PC-3 (cell line): Measurements from ENCODE around the gene COG8.

Experiments
- EZH2phosphoT487 ChIP-seq: fragments of 300-600 bp; sonication (generic); IDR thresholded peaks from 2 replicates; pipeline ENCODE4 v1.6.1; 2018; ENCODE audit warnings: mild to moderate bottlenecking, antibody characterized with exemption, low read length, borderline replicate concordance
- TF ChIP-seq, protein P1 (sequence below): fragments of 300-600 bp; sonication (generic); conservative IDR thresholded peaks from 2 replicates; pipeline ENCODE4 v1.5.1; 2017; ENCODE audit warnings: antibody characterized with exemption, low read depth, mild to moderate bottlenecking, low read length

DNA sequence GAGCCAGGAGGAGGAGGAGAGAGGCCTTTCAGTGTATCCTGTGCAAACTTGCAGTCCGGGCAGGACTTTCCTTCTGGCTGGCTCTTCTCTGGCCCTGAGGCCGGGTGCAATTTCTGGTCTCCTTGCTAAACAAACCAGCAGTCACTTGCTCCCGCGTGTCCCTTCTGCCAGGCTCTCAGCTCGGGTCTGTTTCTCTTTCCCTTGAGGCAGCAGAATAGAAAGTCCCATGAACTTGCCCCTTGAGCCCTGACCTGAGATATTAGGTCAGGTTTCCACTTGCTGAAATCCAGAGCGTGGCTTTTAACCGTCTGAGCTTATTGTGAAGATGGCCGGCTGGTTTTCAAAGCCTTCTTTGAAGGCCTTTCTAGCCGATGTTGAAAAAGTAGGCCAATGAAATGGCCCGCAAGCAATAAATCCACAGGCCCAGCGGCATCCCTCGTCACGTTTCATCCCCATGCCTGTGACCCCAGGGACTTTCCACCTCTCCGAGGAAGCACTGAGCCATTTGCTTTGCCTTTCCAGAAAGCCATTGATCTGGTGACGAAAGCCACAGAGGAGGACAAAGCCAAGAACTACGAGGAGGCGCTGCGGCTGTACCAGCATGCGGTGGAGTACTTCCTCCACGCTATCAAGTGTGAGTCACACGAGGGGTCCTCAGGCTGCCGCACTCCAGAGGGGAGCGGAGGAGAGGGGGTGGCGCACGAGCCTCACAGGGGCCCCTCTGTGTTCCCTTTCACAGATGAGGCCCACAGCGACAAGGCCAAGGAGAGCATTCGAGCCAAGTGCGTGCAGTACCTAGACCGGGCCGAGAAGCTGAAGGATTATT is 23.7 kb downstream of the COG8 start:
- no peak for TF ChIP-seq EZH2phosphoT487
- TF ChIP-seq, protein P1, sequence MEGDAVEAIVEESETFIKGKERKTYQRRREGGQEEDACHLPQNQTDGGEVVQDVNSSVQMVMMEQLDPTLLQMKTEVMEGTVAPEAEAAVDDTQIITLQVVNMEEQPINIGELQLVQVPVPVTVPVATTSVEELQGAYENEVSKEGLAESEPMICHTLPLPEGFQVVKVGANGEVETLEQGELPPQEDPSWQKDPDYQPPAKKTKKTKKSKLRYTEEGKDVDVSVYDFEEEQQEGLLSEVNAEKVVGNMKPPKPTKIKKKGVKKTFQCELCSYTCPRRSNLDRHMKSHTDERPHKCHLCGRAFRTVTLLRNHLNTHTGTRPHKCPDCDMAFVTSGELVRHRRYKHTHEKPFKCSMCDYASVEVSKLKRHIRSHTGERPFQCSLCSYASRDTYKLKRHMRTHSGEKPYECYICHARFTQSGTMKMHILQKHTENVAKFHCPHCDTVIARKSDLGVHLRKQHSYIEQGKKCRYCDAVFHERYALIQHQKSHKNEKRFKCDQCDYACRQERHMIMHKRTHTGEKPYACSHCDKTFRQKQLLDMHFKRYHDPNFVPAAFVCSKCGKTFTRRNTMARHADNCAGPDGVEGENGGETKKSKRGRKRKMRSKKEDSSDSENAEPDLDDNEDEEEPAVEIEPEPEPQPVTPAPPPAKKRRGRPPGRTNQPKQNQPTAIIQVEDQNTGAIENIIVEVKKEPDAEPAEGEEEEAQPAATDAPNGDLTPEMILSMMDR = no peak
